ENCODE measurements around the gene KCNJ9.

Gene KCNJ9

DNA sequence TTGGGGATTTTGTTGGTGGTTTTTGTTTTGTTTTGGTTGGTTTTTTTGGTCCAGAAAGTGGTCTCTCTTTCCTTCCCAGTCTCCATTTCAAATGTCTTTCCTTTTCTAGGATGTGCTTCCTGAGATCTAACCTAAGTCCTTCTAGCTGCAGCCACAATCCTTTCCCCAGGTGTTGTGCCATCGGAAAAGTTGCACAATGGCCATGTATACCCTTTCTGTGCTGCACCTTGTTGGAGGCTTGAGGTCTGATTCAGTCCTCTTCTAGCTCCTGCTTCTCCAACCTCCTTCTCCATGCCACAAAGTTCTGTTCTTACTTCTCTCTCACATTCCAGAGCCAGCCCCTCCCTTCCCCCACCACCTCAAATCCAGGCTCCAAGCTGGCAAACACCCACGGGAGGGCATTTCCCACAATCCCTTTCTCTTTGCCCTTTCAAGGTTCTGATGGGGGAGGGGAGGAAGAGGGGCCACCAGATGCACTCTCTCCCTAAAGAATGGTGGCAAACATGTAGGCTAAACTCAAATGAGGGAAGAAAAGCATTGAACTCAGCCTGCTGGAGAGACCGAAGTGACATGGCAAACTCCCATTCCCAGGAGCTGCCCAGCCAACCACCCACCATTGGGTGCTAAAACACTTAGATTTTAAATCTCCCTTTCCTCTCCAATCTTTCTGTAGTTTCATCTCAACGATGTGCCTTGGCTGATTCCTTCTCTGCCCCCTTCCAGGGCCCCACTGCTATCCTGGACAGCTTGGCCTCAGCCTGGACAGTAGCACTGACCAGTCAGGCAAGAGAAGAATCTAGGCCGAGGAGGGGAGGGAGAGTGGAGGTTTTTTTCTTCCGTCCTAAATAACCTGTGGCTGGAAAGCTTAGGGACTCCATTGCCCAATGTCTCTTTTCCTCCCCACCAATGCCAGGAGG is 14.3 kb upstream of the KCNJ9 start:
- no peak overlapping the region for H3K4me3 ChIP-seq (ENCODE audit: low read depth, low read length)
- TF ChIP-seq, protein P1, sequence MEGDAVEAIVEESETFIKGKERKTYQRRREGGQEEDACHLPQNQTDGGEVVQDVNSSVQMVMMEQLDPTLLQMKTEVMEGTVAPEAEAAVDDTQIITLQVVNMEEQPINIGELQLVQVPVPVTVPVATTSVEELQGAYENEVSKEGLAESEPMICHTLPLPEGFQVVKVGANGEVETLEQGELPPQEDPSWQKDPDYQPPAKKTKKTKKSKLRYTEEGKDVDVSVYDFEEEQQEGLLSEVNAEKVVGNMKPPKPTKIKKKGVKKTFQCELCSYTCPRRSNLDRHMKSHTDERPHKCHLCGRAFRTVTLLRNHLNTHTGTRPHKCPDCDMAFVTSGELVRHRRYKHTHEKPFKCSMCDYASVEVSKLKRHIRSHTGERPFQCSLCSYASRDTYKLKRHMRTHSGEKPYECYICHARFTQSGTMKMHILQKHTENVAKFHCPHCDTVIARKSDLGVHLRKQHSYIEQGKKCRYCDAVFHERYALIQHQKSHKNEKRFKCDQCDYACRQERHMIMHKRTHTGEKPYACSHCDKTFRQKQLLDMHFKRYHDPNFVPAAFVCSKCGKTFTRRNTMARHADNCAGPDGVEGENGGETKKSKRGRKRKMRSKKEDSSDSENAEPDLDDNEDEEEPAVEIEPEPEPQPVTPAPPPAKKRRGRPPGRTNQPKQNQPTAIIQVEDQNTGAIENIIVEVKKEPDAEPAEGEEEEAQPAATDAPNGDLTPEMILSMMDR (IDR thresholded peaks at IDR 0.05; ENCODE audit: borderline replicate concordance, insufficient read depth, low read depth, low read length), result no peak

DNA sequence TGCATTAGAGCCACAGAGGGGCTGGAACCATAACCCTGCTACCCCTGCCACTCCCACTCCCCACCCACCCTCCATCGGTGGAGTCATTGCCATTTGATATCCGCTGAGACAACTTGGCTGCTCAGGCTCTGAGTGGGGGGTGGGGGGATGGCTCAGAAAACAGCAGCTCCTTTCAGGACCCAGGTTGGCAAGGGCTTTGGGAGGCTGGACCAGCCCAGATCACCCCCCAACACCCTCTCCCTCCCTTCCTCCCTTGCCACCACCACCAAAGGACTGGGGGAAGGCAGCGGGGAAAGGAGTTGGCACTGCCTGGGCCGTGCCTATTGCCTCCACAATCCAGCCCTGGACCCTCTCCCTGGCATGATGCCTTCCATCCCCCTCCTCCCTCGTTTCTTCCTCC is 13.1 kb upstream of the KCNJ9 start:
- no peak overlapping the region for H3K4me3 ChIP-seq (ENCODE audit: low read depth, low read length)
- TF ChIP-seq, protein P1 (IDR thresholded peaks at IDR 0.05; ENCODE audit: borderline replicate concordance, insufficient read depth, low read depth, low read length), result no peak

DNA sequence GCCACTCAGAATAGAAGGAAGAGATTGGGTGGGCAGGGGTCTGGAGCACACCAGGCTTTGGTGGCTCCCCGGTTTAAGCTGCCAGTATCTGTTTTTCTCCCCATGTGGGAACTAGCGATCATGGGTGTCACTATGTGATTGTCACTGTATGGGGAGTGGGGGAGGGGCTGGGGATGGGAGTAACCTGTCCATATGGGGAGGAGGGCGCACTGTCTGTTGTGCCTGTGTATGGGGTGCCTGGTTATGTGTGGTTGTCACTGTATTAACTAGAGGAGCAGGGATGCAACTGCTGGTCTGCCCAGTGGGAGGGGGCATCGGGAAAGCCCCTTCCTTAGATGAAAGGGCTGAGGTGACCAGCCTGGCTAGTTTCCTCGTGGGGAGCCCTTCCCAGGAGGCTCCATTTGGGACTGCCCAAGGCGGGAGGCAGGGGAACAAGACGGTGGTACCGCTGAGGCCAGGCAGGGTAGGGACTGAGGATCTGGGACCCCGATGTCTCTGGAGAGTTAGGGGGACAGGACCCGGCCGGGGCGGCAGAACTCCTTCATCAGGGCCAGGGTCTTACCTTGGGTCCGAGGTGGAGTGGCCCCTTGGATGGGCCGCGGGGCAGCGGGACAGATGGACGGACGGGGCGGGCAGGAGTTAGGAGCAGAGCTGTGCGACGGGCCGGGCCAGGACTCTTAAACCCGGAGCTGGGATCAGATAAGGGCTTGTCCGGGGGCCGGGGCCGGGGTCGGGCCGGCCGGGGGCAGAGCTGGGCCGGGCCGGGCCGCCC is 11.7 kb upstream of the KCNJ9 start, which contains the start of gene KCNJ10:
TSS of gene KCNJ10 (minus strand) at position 701 of the 772 bp plus-strand sequence. CDS start 27,628 bp downstream, outside the sequence.
- TF ChIP-seq, protein P1 (IDR thresholded peaks at IDR 0.05; ENCODE audit: borderline replicate concordance, insufficient read depth, low read depth, low read length), result no peak
- H3K4me3 ChIP-seq (ENCODE audit: low read depth, low read length), result peak within 1 kb of the TSS; percentile 33

DNA sequence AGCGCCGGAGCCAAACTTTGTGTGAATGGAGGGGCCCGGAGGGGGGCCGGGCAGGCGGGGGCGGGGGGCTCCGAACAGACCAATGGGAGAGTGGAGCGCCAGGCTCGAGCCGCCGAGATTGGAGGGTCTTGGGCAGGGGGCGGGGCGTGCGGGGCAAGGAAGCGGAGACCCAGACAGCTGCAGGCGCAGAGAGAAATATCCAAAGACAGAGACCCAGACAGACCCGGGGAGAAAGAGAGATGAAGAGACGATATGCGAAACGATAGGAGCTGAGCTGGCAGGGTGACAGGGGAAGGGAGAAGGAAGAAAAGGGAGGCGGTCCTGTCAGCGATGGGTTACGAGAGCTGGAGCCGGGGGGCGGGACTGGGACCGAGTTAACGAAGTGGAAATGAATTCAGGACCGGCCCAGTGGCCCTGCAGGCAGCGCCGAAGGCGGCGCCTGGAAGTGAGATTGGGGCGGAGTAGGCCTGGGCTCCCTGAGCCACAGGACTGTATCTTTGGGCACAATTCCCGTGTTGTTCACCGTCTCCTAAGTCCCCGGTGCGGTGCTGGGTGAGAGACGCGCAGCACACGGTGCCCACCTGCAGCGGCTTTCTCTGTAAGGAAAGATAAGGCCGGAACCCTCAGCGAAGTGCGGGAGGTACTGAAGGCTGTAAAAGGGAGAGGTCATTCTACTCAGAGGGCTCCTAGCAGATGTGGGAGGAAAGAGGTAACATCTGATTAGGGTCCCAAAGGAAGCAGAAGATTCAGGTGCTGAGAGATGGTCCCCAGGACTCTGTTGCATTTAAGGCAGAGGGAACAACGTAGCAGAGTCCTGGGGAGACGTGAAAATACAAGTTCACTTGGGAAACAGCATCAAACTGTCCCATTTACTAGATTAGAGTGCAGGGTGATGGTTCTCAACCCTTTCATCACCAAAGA is 10.8 kb upstream of the KCNJ9 start:
- peak overlapping the region; percentile 33 for H3K4me3 ChIP-seq (ENCODE audit: low read depth, low read length)
- TF ChIP-seq, protein P1 (IDR thresholded peaks at IDR 0.05; ENCODE audit: borderline replicate concordance, insufficient read depth, low read depth, low read length), result no peak

DNA sequence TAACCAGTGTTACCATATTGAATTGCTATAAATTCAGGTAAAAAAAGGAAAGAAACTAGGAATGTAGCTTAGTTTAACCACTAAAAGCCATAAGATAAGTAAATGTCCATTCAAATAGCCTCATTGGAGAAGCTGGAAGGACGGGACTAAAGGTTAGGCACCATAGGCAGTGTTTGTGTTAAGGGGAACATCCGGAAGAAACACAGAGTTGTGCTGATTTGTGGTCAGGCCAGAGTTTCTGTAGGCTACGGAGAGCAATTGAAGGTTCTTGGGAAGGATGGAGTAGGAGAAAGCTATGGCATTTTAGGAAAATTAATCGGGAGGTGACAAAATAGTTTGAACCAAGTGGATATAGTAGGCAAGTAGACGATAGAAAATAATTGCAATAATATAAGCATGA is 10.0 kb upstream of the KCNJ9 start:
- TF ChIP-seq, protein P1 (IDR thresholded peaks at IDR 0.05; ENCODE audit: borderline replicate concordance, insufficient read depth, low read depth, low read length), result no peak
- H3K4me3 ChIP-seq (ENCODE audit: low read depth, low read length), result no peak overlapping the region

DNA sequence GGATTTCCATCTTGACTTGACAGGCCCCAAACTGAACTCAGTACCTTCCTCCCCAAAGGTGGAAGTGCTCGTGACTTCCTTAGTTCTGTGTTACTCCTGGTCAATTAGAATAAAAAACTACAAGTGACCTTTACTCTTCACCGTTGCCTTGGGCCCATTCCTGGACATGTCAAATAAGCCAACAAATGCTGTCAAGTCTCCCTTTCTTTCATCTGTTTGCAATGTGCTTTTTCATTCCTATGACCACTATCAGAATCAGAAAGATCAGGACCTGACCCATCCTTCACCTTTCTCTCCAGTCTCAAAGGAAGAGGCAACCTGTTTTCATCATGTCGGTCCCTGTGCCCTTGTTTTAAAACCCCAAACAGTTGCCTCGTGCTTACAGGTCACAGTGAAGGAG is 6.5 kb upstream of the KCNJ9 start:
- no peak overlapping the region for H3K4me3 ChIP-seq (ENCODE audit: low read depth, low read length)
- TF ChIP-seq, protein P1 (IDR thresholded peaks at IDR 0.05; ENCODE audit: borderline replicate concordance, insufficient read depth, low read depth, low read length), result no peak
